Measurements from ENCODE around the gene STK35.
A peak's percentile ranks its signal among the peaks of the same experiment; 100 is the strongest.

STK35 gene

GRCh38 chr20:2133318-2134183, 31.9 kb downstream of the STK35 start:
- DNase-seq (ENCODE audit: low spot score): peak; percentile 81

GRCh38 chr20:2135013-2135412, 33.4 kb downstream of the STK35 start:
- no peak for DNase-seq (ENCODE audit: low spot score)

GRCh38 chr20:2136275-2136674, 34.6 kb downstream of the STK35 start:
- DNase-seq (ENCODE audit: low spot score): no peak

- peak; percentile 85 for DNase-seq (ENCODE audit: low spot score)
Measured at GRCh38 chr20:2137552-2138201, 36.0 kb downstream of the STK35 start.

GRCh38 chr20:2138396-2138795, 36.8 kb downstream of the STK35 start:
- DNase-seq (ENCODE audit: low spot score): no peak

- no peak for DNase-seq (ENCODE audit: low spot score)
Measured at GRCh38 chr20:2139250-2139649, 37.6 kb downstream of the STK35 start.

GRCh38 chr20:2139736-2140135, 38.1 kb downstream of the STK35 start:
- no peak for DNase-seq (ENCODE audit: low spot score)

- peak; percentile 28 for DNase-seq (ENCODE audit: low spot score)
Measured at GRCh38 chr20:2140561-2140960, 38.9 kb downstream of the STK35 start.

GRCh38 chr20:2141600-2142575, 40.3 kb downstream of the STK35 start:
- no peak for DNase-seq (ENCODE audit: low spot score)

GRCh38 chr20:2142649-2143048, 41.0 kb downstream of the STK35 start:
- DNase-seq (ENCODE audit: low spot score): no peak

- no peak for DNase-seq (ENCODE audit: low spot score)
Measured at GRCh38 chr20:2143594-2143993, 42.0 kb downstream of the STK35 start.

GRCh38 chr20:2144850-2145249, 43.2 kb downstream of the STK35 start:
- no peak for DNase-seq (ENCODE audit: low spot score)

- no peak for DNase-seq (ENCODE audit: low spot score)
Measured at GRCh38 chr20:2145376-2145775, 43.7 kb downstream of the STK35 start.

- DNase-seq (ENCODE audit: low spot score): no peak
Measured at GRCh38 chr20:2146080-2146867, 44.6 kb downstream of the STK35 start.

GRCh38 chr20:2149507-2149906, 47.9 kb downstream of the STK35 start:
- DNase-seq (ENCODE audit: low spot score): no peak

- no peak for DNase-seq (ENCODE audit: low spot score)
Measured at GRCh38 chr20:2150660-2151059, 49.0 kb downstream of the STK35 start.

- peak; percentile 62 for DNase-seq (ENCODE audit: low spot score)
Measured at GRCh38 chr20:2151858-2152281, 50.2 kb downstream of the STK35 start.

- DNase-seq (ENCODE audit: low spot score): no peak
Measured at GRCh38 chr20:2152317-2152716, 50.7 kb downstream of the STK35 start.

GRCh38 chr20:2153326-2153725, 51.7 kb downstream of the STK35 start:
- no peak for DNase-seq (ENCODE audit: low spot score)

- no peak for DNase-seq (ENCODE audit: low spot score)
Measured at GRCh38 chr20:2156224-2156623, 54.6 kb downstream of the STK35 start.
